HG03558 (cell line): ENCODE results near the gene SCAMP1.
"Not testable (repeated sequence)": the region's sequence is repeated elsewhere in the genome, so short reads cannot be mapped to it uniquely, and the experiment has no call there.

Experiments
- ATAC-seq: cut with Tn5 transposase; IDR thresholded peaks from one replicate; pipeline ENCODE4 v1.9.1; 2021; ENCODE audit warnings: moderate number of reproducible peaks; ENCODE audit not compliant: unreplicated experiment; ENCODE audit errors: extremely low read depth

Gene SCAMP1

DNA sequence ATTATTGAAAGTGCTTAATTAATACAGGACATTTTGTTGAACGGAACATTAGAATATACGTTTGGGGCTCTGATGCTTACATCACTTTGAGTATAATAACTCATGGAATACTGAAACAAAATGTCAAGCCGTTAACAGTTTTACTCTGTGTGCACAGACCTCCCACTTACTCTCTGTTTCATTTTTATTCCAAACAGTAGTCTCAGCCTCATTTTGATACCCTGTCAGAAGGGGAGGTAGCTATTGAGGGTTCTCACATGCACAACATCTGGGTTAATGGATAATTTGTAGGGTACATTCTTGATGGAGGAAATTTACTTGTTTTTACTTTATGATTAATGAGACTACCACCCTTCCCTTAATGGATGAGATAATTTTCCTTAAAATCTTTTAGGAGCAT lies 59.0 kb downstream of the SCAMP1 start:
- ATAC-seq: no peak

GRCh38 chr5:78420548-78420947 lies 60.1 kb downstream of the SCAMP1 start:
- ATAC-seq: no peak

GRCh38 chr5:78424665-78425064 lies 64.2 kb downstream of the SCAMP1 start:
- no peak for ATAC-seq

DNA sequence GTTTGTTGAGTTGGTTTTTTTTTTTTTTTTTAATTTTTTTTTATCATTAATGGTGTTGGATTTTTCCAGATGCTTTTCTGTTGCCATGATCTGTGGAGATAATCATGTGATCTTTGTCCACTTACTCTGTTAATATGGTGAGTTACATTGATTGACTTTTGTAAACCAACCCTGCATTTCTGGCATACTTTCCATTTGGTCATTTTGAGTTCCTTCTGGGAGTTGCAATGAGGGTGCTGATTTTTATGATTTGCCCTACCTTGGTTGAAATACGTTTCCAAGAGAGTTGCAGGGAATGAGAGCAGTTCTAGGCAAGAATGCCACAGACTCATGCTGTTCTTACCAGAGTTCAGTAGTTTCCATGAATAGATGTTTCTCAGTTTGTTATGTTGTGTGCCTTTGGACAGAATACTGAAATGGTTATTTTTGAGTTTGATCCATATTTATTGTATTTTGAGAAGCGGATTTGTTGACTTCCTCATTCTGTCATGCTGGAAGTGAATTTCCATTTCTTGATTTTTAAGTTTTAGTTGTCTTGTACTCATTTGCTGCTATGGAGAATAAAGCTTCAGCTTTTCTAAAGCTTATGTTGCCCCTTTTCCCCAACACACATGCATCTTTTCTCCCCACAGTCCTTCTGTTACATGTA lies 69.0 kb downstream of the SCAMP1 start:
- ATAC-seq: no peak

DNA sequence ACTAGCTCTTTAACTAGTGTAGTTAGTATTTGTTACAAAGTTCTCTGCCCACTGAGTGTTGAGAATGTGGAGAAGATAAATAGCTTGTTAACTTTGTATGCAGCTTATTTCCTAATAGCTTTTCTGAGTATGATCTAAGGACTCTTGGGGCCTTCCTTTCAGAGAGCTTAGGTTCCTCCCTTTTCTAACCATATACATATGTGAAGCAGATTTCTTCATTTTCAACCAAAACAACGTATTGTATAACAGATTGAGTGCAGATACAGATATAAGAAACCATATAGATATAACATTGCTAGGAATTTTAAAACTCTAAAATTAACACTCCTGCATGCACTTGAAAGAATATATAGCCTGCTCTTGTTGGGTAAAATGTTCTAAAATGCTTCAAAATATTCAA lies 70.4 kb downstream of the SCAMP1 start:
- ATAC-seq: no peak

GRCh38 chr5:78433972-78434371 lies 73.6 kb downstream of the SCAMP1 start:
- no peak for ATAC-seq

DNA sequence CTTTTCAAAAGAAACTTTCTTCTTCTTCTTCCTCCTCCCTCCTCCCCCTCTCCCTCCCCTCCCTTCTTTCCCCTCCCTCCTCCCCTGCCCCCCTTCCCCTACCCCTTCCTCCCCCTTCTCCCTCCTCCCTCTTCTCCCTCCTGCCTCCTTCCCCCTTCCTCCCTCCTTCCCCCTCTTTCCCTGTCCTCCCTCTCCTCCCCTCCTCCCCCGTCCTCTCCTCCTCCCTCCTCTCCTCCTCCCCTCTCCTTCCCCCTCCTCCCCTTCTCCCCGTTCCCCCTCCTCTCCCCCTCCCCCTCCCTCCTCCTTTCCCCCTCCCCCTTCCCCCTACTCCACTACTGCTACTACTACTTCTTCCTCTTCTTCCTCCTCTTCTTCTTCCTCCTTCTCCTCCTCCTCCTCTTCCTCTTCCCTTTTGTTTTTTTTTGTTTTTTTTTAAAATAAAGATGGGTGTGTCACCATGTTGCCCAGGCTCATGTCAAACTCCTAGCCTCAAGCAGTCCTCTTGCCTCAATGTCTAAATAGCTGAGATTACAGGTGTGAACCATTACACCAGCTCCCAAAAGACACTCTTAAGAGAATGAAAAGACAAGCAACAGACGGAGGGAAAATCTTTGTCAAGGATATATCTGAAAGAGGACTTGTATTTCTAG lies 87.5 kb downstream of the SCAMP1 start:
- ATAC-seq: no peak

- no peak for ATAC-seq
Observed at GRCh38 chr5:78449103-78449502, 88.7 kb downstream of the SCAMP1 start.

GRCh38 chr5:78457507-78457906 lies 97.1 kb downstream of the SCAMP1 start:
- ATAC-seq: not testable (repeated sequence)

DNA sequence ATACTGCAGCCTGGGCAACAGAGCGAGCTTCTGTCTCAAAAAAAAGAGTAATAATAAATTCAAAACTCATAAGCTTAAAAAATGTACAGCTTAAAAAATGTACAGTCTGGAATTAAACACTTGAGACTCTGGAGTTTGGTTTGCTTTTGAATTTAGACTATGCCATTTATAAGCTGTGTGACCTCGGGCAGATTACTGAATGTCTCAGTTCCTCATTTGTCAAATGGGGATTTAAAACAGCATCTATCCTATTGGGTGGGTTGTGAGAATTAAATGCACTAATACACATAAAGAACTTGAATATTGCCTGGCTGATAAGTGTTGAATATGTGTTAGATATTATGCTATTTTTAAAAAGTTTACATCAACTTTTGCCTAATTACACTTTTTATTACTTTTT lies 98.4 kb downstream of the SCAMP1 start:
- no peak for ATAC-seq

GRCh38 chr5:78467140-78467539 lies 106.7 kb downstream of the SCAMP1 start:
- no peak for ATAC-seq

DNA sequence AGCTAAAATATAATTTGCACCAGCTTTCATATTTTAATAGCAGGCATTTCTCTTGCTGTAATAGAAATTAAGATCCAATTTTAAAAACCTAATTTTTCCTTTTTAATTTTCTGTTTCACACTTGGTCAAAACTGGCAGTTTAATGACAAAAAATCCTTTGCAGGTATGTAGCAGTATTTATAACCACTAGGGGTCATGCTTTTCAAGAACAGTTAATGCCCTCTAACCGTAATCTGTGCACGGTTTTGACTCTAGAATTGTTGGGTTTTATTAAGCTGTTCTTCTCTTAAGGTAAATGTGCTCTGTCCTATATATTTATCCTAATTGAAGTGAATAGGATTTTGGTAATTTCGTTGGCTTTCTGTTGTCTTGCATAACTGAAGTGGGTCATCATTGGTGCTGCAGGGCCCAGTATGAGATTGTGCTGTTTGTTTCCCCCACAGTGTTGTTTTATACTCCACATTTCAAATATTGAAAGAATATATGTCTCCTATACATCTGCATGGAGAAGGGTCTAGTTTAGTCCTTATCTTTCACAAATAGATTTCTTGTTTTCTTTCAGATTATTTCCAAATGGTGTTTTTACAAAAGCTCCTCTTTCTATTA lies 107.4 kb downstream of the SCAMP1 start:
- ATAC-seq: no peak

- no peak for ATAC-seq
Observed at GRCh38 chr5:78471896-78472295, 111.5 kb downstream of the SCAMP1 start.

DNA sequence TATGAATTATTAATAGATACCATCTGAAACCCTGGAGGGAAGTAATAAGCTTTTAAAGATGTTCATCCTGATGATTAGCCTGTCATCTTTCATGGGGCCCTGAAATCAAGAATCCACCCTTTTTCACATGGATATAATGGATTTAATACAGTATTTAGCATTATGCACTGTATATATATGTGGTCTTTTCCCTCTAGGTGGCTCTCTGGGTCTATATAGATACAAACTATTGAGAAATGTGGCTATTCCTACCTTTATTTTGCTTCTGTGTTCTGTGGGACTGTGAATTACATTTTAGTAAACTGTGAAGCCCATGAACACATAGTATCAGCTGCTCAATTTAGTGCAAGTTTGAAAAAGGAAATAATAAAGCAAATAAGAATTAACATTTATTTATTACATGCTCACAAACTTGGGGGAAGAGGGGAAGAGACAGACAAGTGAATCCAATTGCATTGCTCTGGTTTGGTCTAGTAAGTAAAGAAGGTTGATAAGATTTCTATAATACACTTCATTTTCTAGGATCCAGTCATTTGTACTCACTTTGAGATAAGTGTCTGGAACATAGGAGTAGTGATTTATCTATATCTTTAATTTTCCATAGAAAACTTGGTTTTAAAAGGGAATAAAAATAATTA lies 112.2 kb downstream of the SCAMP1 start:
- ATAC-seq: no peak

- no peak for ATAC-seq
Observed at GRCh38 chr5:78473751-78474150, 113.3 kb downstream of the SCAMP1 start.

DNA sequence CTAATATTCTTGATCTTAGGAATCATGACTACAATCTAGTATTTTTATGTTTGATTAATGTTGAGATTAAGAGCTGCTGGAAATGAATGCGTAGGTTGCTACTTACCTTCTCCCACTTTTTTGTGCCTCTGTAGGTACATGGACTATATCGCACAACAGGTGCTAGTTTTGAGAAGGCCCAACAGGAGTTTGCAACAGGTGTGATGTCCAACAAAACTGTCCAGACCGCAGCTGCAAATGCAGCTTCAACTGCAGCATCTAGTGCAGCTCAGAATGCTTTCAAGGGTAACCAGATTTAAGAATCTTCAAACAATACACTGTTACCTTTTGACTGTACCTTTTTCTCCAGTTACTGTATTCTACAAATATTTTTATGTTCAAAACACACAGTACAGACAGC lies 115.0 kb downstream of the SCAMP1 start:
- no peak for ATAC-seq

GRCh38 chr5:78476795-78477194 lies 116.4 kb downstream of the SCAMP1 start:
- no peak for ATAC-seq

GRCh38 chr5:78482948-78483347 lies 122.5 kb downstream of the SCAMP1 start:
- no peak for ATAC-seq

DNA sequence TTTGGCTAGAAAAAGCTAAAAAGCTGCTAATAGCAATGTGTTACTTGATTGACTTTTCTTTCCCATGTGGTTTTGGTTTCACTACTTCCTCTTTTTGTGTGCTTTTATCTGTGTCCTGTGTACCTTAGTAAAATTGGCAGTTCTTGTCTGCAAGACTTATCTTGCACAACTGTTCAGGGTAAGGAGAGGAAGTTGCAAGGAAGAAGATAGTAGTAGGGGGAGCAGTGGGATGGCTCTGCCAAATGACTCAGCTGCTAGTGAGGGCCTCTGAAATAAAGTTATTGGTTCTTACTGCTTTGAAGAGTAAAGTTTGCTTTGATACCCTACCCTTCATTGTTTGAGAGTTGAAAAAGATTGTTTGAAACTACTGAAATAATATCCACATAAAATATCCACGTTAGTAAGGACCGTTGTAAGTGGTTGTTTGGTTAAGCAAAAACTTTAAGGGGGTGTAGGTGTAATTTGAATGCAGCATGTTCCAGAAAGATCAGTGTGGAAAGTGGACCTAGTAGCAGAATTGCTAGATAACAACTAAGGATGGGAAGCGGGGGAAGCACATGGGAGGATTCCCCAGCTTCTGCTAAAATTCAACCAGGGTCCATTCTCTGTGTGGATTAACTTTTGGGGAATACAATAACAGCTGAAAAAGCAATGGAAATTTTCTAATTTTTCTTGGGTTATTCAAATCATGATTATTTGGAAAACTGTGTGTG lies 123.5 kb downstream of the SCAMP1 start:
- ATAC-seq: peak; percentile 83

- no peak for ATAC-seq
Observed at GRCh38 chr5:78486218-78486617, 125.8 kb downstream of the SCAMP1 start.

DNA sequence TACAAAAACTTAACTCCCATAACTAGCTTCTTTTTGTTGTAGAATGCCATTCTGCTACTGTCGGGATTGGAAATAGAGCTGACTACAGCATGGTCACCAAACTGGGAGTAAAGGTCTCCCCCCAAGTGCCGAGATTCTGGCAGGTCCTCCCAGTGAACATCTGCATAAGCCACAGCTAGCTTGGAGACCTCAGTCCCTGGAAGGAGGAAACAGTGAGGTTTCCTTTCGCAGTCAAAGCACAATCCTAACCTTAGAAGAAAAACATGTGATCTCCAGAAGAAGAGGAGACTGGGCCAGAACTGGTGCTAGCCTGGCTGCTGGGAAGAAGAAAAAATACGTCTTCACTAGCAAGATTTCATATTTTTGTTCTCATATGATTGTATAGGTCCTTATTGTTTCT lies 127.4 kb downstream of the SCAMP1 start:
- no peak for ATAC-seq
